GM12878 (cell line): ENCODE data around the gene UNC50. TPM values are rescaled to one million over a fixed set of nuclear protein-coding genes. Genes with fewer than 3 reads are reported as not detected.

Source experiments
- ATAC-seq: fragments of 200-7000 bp; cut with Tn5 transposase; 3 replicates; pipeline ENCODE4 v1.9.1; 2020; ENCODE audit warnings: mild to moderate bottlenecking, moderate library complexity
- BruUV-seq: library from RNA; stranded (reverse); fragments of 400-500 nt; replicated peaks from 2 replicates; lab custom pipeline; 2021; lab: Mats Ljungman, UMichigan
- CTCF ChIA-PET: fragments of 300-600 bp; sonication (Branson Sonifier 250); formaldehyde crosslinking; extraction: SDS; loops from one replicate; lab custom pipeline; 2021; ENCODE audit warnings: inconsistent platforms; lab: Yijun Ruan, JAX
- POLR2A ChIA-PET: fragments of 350-600 bp; formaldehyde crosslinking; extraction: SDS; loops from one replicate; lab custom pipeline; 2021; ENCODE audit warnings: inconsistent platforms; lab: Charles Lee
- RAD21 ChIA-PET: fragments of 300-600 bp; sonication (Branson Sonifier 250); formaldehyde crosslinking; loops from one replicate; lab custom pipeline; 2023; ENCODE audit warnings: antibody characterized with exemption; ENCODE audit not compliant: unreplicated experiment; lab: Charles Lee
- SMC1A ChIA-PET: fragments of 300-600 bp; sonication (Branson Sonifier 250); formaldehyde crosslinking; loops from one replicate; lab custom pipeline; 2023; ENCODE audit not compliant: unreplicated experiment, uncharacterized antibody; lab: Charles Lee
- DNase-seq: peaks from one replicate; pipeline ENCODE4 v3.0.0-alpha.2; 2011; ENCODE audit warnings: low read depth, low spot score
- FAIRE-seq: peaks from 3 replicates; lab custom pipeline; 2011; peaks lifted over from hg19 to GRCh38; lab: Jason Lieb, UNC
- H2AFZ ChIP-seq: 2 replicates; pipeline ENCODE4 v1.6.0; 2011; ENCODE audit warnings: low read depth, low read length, control low read depth; ENCODE audit not compliant: control insufficient read depth
- H3K27ac ChIP-seq: 2 replicates; pipeline ENCODE4 v1.5.1; 2011; ENCODE audit warnings: control low read depth; ENCODE audit not compliant: control insufficient read depth, insufficient read depth
- H3K27me3 ChIP-seq, 2 experiments: replicated peaks in 1 of 2; 2 replicates each; pipeline versions ENCODE4 v1.6.0 to v1.6.1; 2011; ENCODE audit warnings: low read length in 1 of 2; ENCODE audit not compliant: control insufficient read depth in 2 of 2, insufficient read depth in 2 of 2
- H3K36me3 ChIP-seq, 2 experiments: 2 replicates each; pipeline ENCODE4 v1.5.1; 2011; ENCODE audit warnings: low read length in 1 of 2; ENCODE audit not compliant: control insufficient read depth in 2 of 2, insufficient read depth in 2 of 2
- H3K4me1 ChIP-seq: 2 replicates; pipeline ENCODE4 v1.6.1; 2011; ENCODE audit warnings: mild to moderate bottlenecking, low read length, moderate library complexity, mixed read lengths; ENCODE audit not compliant: control insufficient read depth, insufficient read depth
- H3K4me2 ChIP-seq: 2 replicates; pipeline ENCODE4 v1.6.0; 2011; ENCODE audit warnings: control low read depth; ENCODE audit not compliant: control insufficient read depth, insufficient read depth
- H3K4me3 ChIP-seq: fragments of 200-600 bp; sonication (generic); 2 replicates; pipeline ENCODE4 v1.5.1; 2016
- H3K79me2 ChIP-seq: 2 replicates; pipeline ENCODE4 v1.6.0; 2011; ENCODE audit warnings: low read length; ENCODE audit not compliant: control insufficient read depth, insufficient read depth
- H3K9ac ChIP-seq: 2 replicates; pipeline ENCODE4 v1.8.0; 2011; ENCODE audit warnings: low read length, control low read depth, mixed read lengths; ENCODE audit not compliant: control insufficient read depth, insufficient read depth
- H3K9me3 ChIP-seq: replicated peaks from 3 replicates; pipeline ENCODE4 v1.5.1; 2011; ENCODE audit warnings: mild to moderate bottlenecking, low read length; ENCODE audit not compliant: control insufficient read depth, insufficient read depth
- H4K20me1 ChIP-seq: 2 replicates; pipeline ENCODE4 v1.6.0; 2011; ENCODE audit not compliant: control insufficient read depth, insufficient read depth
- BACH1 ChIP-seq: fragments of 450-650 bp; IDR thresholded peaks from 2 replicates; pipeline ENCODE4 v1.6.1; 2017; ENCODE audit warnings: mild to moderate bottlenecking, borderline replicate concordance
- MTA3 ChIP-seq: IDR thresholded peaks from 2 replicates; pipeline ENCODE4 v1.6.1; 2012; ENCODE audit warnings: low read length, inconsistent platforms, borderline replicate concordance
- NFXL1 ChIP-seq: fragments of 450-650 bp; IDR thresholded peaks from 2 replicates; pipeline ENCODE4 v1.6.1; 2017; ENCODE audit warnings: antibody characterized with exemption, mild to moderate bottlenecking, borderline replicate concordance
- SMAD1 ChIP-seq: fragments of 450-650 bp; IDR thresholded peaks from 2 replicates; pipeline ENCODE4 v1.6.1; 2018; ENCODE audit warnings: mild to moderate bottlenecking, low read depth; ENCODE audit not compliant: partially characterized antibody
- SP1 ChIP-seq: IDR thresholded peaks from one replicate; pipeline ENCODE4 v1.6.1; 2011; ENCODE audit warnings: low read depth, low read length
- YY1 ChIP-seq: IDR thresholded peaks from 2 replicates; pipeline ENCODE4 v1.6.1; 2011; ENCODE audit warnings: low read depth, mild to moderate bottlenecking, low read length
- ZNF24 ChIP-seq: fragments of 450-650 bp; IDR thresholded peaks from 2 replicates; pipeline ENCODE4 v1.6.1; 2017; ENCODE audit warnings: antibody characterized with exemption, mild to moderate bottlenecking
- ZNF622 ChIP-seq: fragments of 450-650 bp; IDR thresholded peaks from 2 replicates; pipeline ENCODE4 v1.6.1; 2017; ENCODE audit warnings: mild to moderate bottlenecking, inconsistent platforms
- WGBS: methylation state at CpG from one replicate; pipeline ENCODE4 v1.1.6; 2016; ENCODE audit warnings: low lambda C conversion rate; ENCODE audit not compliant: insufficient replicate concordance, insufficient coverage; ENCODE audit errors: missing lambda C conversion rate; 5-methylcytosine and 5-hydroxymethylcytosine counted together
- in situ Hi-C: fragments of 300-500 bp; cut with MboI; formaldehyde crosslinking; loops from 9 replicates; pipeline ENCODE4 v1.14.3; 2018; ENCODE audit warnings: mixed read lengths
- intact Hi-C: fragments of 100-400 bp; cut with micrococcal nuclease; formaldehyde crosslinking; loops from one replicate; pipeline ENCODE4 v1.14.2; 2022; ENCODE audit not compliant: unreplicated experiment
- polyA plus RNA-seq, 11 experiments: library from polyadenylated mRNA; depleted of rRNA in 4 of 11; unstranded in 6 of 11; stranded (reverse) in 5 of 11; fragments of >200 nt; fragmentation: Nextera tagmentation in 4 of 11; fragmentation: Illumina TruSeq in 1 of 11; extraction: Ambion mirVana in 4 of 11; extraction: Trizol in 1 of 11; gene quantifications; 1 replicate in 1 of 11; 2 replicates in 10 of 11; pipeline versions ENCODE4 v1.2.1 to v1.2.3, GENCODE V29; 2011 to 2016; ENCODE audit warnings: inconsistent platforms in 2 of 11, missing spikeins in 2 of 11, low read depth in 1 of 11
- total RNA-seq, 4 experiments: library from RNA; depleted of rRNA in 3 of 4; stranded (reverse); fragments of >200 nt in 3 of 4; fragmentation: Illumina TruSeq in 1 of 4; extraction: Trizol in 1 of 4; gene quantifications; 2 replicates each; pipeline versions ENCODE4 v1.2.1 to v1.2.3, GENCODE V29; 2013 to 2021
- TF ChIP-seq, protein P1 (sequence below): IDR thresholded peaks from 2 replicates; pipeline ENCODE4 v1.6.1; 2012; ENCODE audit warnings: improper control_type of control experiment, low read depth, low read length; ENCODE audit not compliant: insufficient replicate concordance
- TF ChIP-seq, protein P2 (sequence below): IDR thresholded peaks from 2 replicates; pipeline ENCODE4 v1.6.1; 2012; ENCODE audit warnings: low read depth, low read length, improper control_type of control experiment
- TF ChIP-seq, protein P3 (sequence below): fragments of 450-650 bp; IDR thresholded peaks from 2 replicates; pipeline ENCODE4 v1.6.1; 2018; ENCODE audit warnings: borderline replicate concordance, mild to moderate bottlenecking; ENCODE audit not compliant: partially characterized antibody
- TF ChIP-seq, protein P4 (sequence below): fragments of 150-350 bp; IDR thresholded peaks from 2 replicates; pipeline ENCODE4 v1.6.1; 2016; ENCODE audit warnings: low read depth, low read length

Gene UNC50
- total and polyA plus RNA-seq, 10 of the 15 experiments (the other 5 are each of a cell fraction or from before 2014, with no cell fraction given), result 25.5 to 76.3 (median 37.8) TPM

DNA sequence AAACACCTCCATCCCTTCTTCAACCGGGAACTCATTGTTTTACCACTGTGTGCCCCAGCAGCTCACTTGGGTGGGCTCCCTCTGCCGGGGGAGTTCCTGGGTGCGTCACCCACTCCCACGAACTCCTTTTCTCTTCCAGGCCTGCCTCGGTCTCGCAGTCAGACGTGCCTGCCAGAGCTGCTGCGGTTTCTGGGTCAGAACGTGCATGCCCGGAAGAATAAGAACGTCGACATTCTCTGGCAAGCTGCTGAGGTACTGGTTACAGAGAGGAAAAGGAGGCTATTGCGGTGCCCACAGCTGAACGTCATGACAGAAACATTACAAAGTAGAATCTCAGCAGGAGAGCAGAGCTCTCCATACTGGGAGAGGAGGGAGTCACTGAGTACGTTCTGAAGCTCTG is 35.7 kb upstream of the UNC50 start:
- intact Hi-C loops, result no loop called here
- TF ChIP-seq, protein P1, sequence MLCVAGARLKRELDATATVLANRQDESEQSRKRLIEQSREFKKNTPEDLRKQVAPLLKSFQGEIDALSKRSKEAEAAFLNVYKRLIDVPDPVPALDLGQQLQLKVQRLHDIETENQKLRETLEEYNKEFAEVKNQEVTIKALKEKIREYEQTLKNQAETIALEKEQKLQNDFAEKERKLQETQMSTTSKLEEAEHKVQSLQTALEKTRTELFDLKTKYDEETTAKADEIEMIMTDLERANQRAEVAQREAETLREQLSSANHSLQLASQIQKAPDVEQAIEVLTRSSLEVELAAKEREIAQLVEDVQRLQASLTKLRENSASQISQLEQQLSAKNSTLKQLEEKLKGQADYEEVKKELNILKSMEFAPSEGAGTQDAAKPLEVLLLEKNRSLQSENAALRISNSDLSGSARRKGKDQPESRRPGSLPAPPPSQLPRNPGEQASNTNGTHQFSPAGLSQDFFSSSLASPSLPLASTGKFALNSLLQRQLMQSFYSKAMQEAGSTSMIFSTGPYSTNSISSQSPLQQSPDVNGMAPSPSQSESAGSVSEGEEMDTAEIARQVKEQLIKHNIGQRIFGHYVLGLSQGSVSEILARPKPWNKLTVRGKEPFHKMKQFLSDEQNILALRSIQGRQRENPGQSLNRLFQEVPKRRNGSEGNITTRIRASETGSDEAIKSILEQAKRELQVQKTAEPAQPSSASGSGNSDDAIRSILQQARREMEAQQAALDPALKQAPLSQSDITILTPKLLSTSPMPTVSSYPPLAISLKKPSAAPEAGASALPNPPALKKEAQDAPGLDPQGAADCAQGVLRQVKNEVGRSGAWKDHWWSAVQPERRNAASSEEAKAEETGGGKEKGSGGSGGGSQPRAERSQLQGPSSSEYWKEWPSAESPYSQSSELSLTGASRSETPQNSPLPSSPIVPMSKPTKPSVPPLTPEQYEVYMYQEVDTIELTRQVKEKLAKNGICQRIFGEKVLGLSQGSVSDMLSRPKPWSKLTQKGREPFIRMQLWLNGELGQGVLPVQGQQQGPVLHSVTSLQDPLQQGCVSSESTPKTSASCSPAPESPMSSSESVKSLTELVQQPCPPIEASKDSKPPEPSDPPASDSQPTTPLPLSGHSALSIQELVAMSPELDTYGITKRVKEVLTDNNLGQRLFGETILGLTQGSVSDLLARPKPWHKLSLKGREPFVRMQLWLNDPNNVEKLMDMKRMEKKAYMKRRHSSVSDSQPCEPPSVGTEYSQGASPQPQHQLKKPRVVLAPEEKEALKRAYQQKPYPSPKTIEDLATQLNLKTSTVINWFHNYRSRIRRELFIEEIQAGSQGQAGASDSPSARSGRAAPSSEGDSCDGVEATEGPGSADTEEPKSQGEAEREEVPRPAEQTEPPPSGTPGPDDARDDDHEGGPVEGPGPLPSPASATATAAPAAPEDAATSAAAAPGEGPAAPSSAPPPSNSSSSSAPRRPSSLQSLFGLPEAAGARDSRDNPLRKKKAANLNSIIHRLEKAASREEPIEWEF, result no peak
- TF ChIP-seq, protein P2, sequence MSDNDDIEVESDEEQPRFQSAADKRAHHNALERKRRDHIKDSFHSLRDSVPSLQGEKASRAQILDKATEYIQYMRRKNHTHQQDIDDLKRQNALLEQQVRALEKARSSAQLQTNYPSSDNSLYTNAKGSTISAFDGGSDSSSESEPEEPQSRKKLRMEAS, result no peak
- TF ChIP-seq BACH1 (no peak), ZNF622 (no peak), ZNF24 (no peak), MTA3 (no peak), SMAD1 (no peak), YY1 (no peak), NFXL1 (no peak), SP1 (no peak)
- TF ChIP-seq, protein P3, sequence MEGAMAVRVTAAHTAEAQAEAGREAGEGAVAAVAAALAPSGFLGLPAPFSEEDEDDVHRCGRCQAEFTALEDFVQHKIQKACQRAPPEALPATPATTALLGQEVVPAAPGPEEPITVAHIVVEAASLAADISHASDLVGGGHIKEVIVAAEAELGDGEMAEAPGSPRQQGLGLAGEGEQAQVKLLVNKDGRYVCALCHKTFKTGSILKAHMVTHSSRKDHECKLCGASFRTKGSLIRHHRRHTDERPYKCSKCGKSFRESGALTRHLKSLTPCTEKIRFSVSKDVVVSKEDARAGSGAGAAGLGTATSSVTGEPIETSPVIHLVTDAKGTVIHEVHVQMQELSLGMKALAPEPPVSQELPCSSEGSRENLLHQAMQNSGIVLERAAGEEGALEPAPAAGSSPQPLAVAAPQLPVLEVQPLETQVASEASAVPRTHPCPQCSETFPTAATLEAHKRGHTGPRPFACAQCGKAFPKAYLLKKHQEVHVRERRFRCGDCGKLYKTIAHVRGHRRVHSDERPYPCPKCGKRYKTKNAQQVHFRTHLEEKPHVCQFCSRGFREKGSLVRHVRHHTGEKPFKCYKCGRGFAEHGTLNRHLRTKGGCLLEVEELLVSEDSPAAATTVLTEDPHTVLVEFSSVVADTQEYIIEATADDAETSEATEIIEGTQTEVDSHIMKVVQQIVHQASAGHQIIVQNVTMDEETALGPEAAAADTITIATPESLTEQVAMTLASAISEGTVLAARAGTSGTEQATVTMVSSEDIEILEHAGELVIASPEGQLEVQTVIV, result no peak
- TF ChIP-seq, protein P4, sequence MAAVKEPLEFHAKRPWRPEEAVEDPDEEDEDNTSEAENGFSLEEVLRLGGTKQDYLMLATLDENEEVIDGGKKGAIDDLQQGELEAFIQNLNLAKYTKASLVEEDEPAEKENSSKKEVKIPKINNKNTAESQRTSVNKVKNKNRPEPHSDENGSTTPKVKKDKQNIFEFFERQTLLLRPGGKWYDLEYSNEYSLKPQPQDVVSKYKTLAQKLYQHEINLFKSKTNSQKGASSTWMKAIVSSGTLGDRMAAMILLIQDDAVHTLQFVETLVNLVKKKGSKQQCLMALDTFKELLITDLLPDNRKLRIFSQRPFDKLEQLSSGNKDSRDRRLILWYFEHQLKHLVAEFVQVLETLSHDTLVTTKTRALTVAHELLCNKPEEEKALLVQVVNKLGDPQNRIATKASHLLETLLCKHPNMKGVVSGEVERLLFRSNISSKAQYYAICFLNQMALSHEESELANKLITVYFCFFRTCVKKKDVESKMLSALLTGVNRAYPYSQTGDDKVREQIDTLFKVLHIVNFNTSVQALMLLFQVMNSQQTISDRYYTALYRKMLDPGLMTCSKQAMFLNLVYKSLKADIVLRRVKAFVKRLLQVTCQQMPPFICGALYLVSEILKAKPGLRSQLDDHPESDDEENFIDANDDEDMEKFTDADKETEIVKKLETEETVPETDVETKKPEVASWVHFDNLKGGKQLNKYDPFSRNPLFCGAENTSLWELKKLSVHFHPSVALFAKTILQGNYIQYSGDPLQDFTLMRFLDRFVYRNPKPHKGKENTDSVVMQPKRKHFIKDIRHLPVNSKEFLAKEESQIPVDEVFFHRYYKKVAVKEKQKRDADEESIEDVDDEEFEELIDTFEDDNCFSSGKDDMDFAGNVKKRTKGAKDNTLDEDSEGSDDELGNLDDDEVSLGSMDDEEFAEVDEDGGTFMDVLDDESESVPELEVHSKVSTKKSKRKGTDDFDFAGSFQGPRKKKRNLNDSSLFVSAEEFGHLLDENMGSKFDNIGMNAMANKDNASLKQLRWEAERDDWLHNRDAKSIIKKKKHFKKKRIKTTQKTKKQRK, result no peak

More for the DNA sequence above, 35.7 kb upstream of the UNC50 start:
- H2AFZ ChIP-seq, result no peak overlapping the region
- ChIA-PET POLR2A (interaction anchor here (1.1 kb wide), 1 partner anchor 13 kb away, joined by 3 read pairs; no protein-coding TSS in a partner anchor), RAD21 (no interaction called here), SMC1A (interaction anchor here (1.1 to 1.6 kb wide), 2 partner anchors 14 to 160 kb away, joined by 3 to 5 read pairs; no protein-coding TSS in a partner anchor), CTCF (no interaction called here)
- DNase-seq (no peak), FAIRE-seq (no peak), ATAC-seq (no peak)
- peaks cover 56 to 59% of the 10 kb centered on the region in 2 experiments for H3K36me3 ChIP-seq
- no peaks in the 10 kb centered on the region for H3K9me3 ChIP-seq
- no TSS peak for BruUV-seq
- no peak overlapping the region for H3K4me2 ChIP-seq
- H3K9ac ChIP-seq, result no peak overlapping the region
- H3K4me1 ChIP-seq, result no peaks in the 10 kb centered on the region
- in situ Hi-C loops, result no loop called here
- WGBS, result 94% methylated on average over 15 of the region's 15 CpGs
- H3K27me3 ChIP-seq, result no peaks in the 10 kb centered on the region
- H3K27ac ChIP-seq, result no peak overlapping the region
- H3K4me3 ChIP-seq, result no peak overlapping the region
- H4K20me1 ChIP-seq, result no peaks in the 10 kb centered on the region
- no peaks in the 10 kb centered on the region for H3K79me2 ChIP-seq
